Measurements from ENCODE around the gene TMEM255B. TPM values are rescaled to one million over a fixed set of nuclear protein-coding genes. Genes with fewer than 3 reads are reported as not detected.

TMEM255B gene
- total RNA-seq, 1 donor: 0.43 TPM

GRCh38 chr13:113811081-113811928 lies 52.3 kb downstream of the TMEM255B start:
- DNase-seq (ENCODE audit: low read depth): no peak
- H3K4me3 ChIP-seq (ENCODE audit: low read depth, low read length): no peak overlapping the region
- no peak for TF ChIP-seq CTCF (IDR thresholded peaks at IDR 0.05; ENCODE audit: insufficient read depth, low read depth, low read length)

- no peak for TF ChIP-seq CTCF (IDR thresholded peaks at IDR 0.05; ENCODE audit: insufficient read depth, low read depth, low read length)
- no peak overlapping the region for H3K4me3 ChIP-seq (ENCODE audit: low read depth, low read length)
- DNase-seq (ENCODE audit: low read depth): no peak
These were observed 53.4 kb downstream of the TMEM255B start for GRCh38 chr13:113812178-113813040.

- DNase-seq (ENCODE audit: low read depth): no peak
- TF ChIP-seq CTCF (IDR thresholded peaks at IDR 0.05; ENCODE audit: insufficient read depth, low read depth, low read length): no peak
- H3K4me3 ChIP-seq (ENCODE audit: low read depth, low read length): no peak overlapping the region
These were observed 54.2 kb downstream of the TMEM255B start for GRCh38 chr13:113813070-113813748.

- no peak for TF ChIP-seq CTCF (IDR thresholded peaks at IDR 0.05; ENCODE audit: insufficient read depth, low read depth, low read length)
- DNase-seq (ENCODE audit: low read depth): no peak
- no peak overlapping the region for H3K4me3 ChIP-seq (ENCODE audit: low read depth, low read length)
These were observed 54.9 kb downstream of the TMEM255B start for GRCh38 chr13:113813749-113814434.

- DNase-seq (ENCODE audit: low read depth): peak; percentile 33
- H3K4me3 ChIP-seq (ENCODE audit: low read depth, low read length): no peak overlapping the region
- no peak for TF ChIP-seq CTCF (IDR thresholded peaks at IDR 0.05; ENCODE audit: insufficient read depth, low read depth, low read length)
These were observed 55.4 kb downstream of the TMEM255B start for GRCh38 chr13:113814435-113814821.

Data from fibroblast of villous mesenchyme (primary cell).